ENCODE measurements around the gene AFF1. TPM values are rescaled to one million over a fixed set of nuclear protein-coding genes. Genes with fewer than 3 reads are reported as not detected.
A peak's percentile ranks its signal among the peaks of the same experiment; 100 is the strongest.

Gene AFF1
- total and polyA plus RNA-seq, 2 of the 4 experiments (the other 2 are of a cell fraction), result 7.0 to 9.6 TPM

DNA sequence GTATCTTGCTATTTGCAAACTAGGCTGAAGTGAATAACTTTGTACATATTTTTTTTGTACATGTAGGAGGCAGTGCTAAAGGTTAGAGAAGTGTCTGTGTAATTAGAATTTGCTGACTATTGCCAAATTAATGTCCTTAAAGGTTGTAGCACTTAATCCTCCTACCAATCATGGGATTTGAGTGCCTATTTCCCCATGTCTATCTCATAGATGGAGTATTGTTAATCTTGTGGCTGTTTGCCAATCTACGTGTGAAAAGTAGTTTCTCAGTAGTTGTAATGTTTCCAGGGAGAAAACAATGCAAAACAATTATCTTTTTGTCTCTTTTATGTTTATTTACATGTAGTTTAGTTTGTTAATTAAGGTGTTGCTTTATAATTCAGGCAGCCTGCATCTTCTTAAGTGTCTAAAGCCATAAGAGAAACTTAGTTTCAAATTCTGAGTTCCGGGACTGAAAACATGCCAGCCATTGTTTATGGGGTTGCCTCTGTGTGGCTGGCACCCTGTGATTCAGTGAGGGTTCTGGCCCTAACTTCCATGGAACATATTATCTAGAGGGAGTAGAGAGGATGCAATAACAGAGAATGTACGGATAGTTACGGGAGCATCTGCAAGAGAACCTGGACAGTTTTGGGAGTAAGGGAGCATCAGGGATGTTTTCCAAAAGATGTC lies 143.2 kb downstream of the AFF1 start:
- in situ Hi-C loops (cut with MboI; ENCODE audit: low sequenced_read_pairs) (no loop called here), intact Hi-C loops (cut with micrococcal nuclease) (loop anchor here (2.0 kb wide), 1 partner anchor 71 kb away; no protein-coding TSS in a partner anchor), dilution Hi-C loops (cut with HindIII; ENCODE audit: low sequenced_read_pairs, unreplicated experiment) (no loop called here)
- Histone ChIP-seq H4K20me1 (ENCODE audit: insufficient read depth, low read length) (peaks cover 5% of the 10 kb centered on the region; the same call in 1 of the 2 replicates), H2BK20ac (ENCODE audit: low read depth, low read length) (peak overlapping the region; percentile 69; the same call in 1 of the 2 replicates), H2AK5ac (ENCODE audit: low read depth, low read length) (peak overlapping the region; percentile 29; the same call in 1 of the 2 replicates), H3K79me1 (ENCODE audit: low read depth in 1 of 2, low read length in 2 of 2) (peaks cover 23 to 50% of the 10 kb centered on the region in 2 experiments), H3K27ac (ENCODE audit: insufficient read depth, low read length) (no peak overlapping the region), H3K36me3 (ENCODE audit: control insufficient read depth, insufficient read depth, low read length) (no peaks in the 10 kb centered on the region), H3K56ac (ENCODE audit: extremely low read depth, insufficient read depth, low read length) (no peak overlapping the region), H3K9me1 (ENCODE audit: insufficient read depth, low read length) (peaks cover 7% of the 10 kb centered on the region; the same call in 1 of the 2 replicates), H3K4me1 (ENCODE audit: control insufficient read depth, insufficient read depth, low read length) (peaks cover 13% of the 10 kb centered on the region), H2BK120ac (ENCODE audit: low read depth, low read length) (peak overlapping the region; percentile 40; the same call in 1 of the 2 replicates), H3K9me3 (ENCODE audit: control insufficient read depth, insufficient read depth, low read length) (no peaks in the 10 kb centered on the region), H2BK15ac (ENCODE audit: low read depth, low read length) (no peak overlapping the region; the same call in 2 of the 3 replicates), H3K4me3 (ENCODE audit: insufficient read depth, low read depth, low read length) (no peak overlapping the region), H3K14ac (replicated peaks; ENCODE audit: low read depth, low read length) (0 out of 2 replicates have a peak overlapping the region, but pooled peaks have one; percentile 34), H3K4me2 (ENCODE audit: low read depth, low read length) (no peak overlapping the region), H3K27me3 (ENCODE audit: control insufficient read depth, insufficient read depth, low read length) (no peaks in the 10 kb centered on the region), H3K18ac (ENCODE audit: low read depth, low read length) (no peak overlapping the region), H4K91ac (ENCODE audit: insufficient read depth, low read depth, low read length) (no peak overlapping the region), H3K23ac (ENCODE audit: low read depth, low read length) (peak overlapping the region; percentile 28; the same call in 1 of the 2 replicates), H2BK5ac (ENCODE audit: low read depth, low read length, poor library complexity, severe bottlenecking) (no peak overlapping the region), H2AK9ac (replicated peaks; ENCODE audit: low read depth, low read length, poor library complexity) (no peak overlapping the region), H2AFZ (replicated peaks; ENCODE audit: low read length, poor library complexity) (no peak overlapping the region), H4K8ac (ENCODE audit: low read depth in 2 of 2, low read length in 2 of 2) (peak overlapping the region in 1 of 2 experiments; percentile 39; a peak in 1 of 4 replicates), H3K4ac (ENCODE audit: low read depth, low read length) (peak overlapping the region; percentile 30), H3K9ac (ENCODE audit: low read depth, low read length) (no peak overlapping the region), H4K5ac (ENCODE audit: low read depth, low read length) (no peak overlapping the region)
- BruUV-seq (replicated peaks), result no TSS peak
- ATAC-seq (ENCODE audit: low read depth) (no peak), DNase-seq (no peak)
- ChIA-PET POLR2A (ENCODE audit: unreplicated experiment) (no interaction called here), CTCF (interaction anchor here (2.6 kb wide), 1 partner anchor 155 kb away, joined by 10 read pairs; no protein-coding TSS in a partner anchor)
- TF ChIP-seq, protein P1, sequence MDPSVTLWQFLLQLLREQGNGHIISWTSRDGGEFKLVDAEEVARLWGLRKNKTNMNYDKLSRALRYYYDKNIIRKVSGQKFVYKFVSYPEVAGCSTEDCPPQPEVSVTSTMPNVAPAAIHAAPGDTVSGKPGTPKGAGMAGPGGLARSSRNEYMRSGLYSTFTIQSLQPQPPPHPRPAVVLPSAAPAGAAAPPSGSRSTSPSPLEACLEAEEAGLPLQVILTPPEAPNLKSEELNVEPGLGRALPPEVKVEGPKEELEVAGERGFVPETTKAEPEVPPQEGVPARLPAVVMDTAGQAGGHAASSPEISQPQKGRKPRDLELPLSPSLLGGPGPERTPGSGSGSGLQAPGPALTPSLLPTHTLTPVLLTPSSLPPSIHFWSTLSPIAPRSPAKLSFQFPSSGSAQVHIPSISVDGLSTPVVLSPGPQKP (IDR thresholded peaks at IDR 0.05; ENCODE audit: borderline replicate concordance, low read depth, low read length), result no peak
- TF ChIP-seq MAFK (IDR thresholded peaks at IDR 0.05; ENCODE audit: low read depth, low read length), result peak; percentile 89
- 92% methylated on average over 2 of the region's 4 CpGs; no CpG with 5 or more reads in 1 of the 2 experiments for whole genome bisulfite sequencing, 2 experiments (ENCODE audit: extremely low coverage in 2 of 2, insufficient read length in 1 of 2)

Data from IMR-90 (cell line).